ENCODE measurements around the gene ANKRD62.
A peak's percentile ranks its signal among the peaks of the same experiment; 100 is the strongest.
"Not testable (repeated sequence)": the region's sequence is repeated elsewhere in the genome, so short reads cannot be mapped to it uniquely, and the experiment has no call there.

ANKRD62 gene

GRCh38 chr18:12060182-12060870 lies 33.3 kb upstream of the ANKRD62 start:
- no peaks in the 10 kb centered on the region for H3K27me3 Mint-ChIP-seq
- no peak overlapping the region for H3K4me3 Mint-ChIP-seq
- no peak overlapping the region for H3K27ac Mint-ChIP-seq

GRCh38 chr18:12061685-12062084 lies 32.0 kb upstream of the ANKRD62 start:
- DNase-seq (no peak), ATAC-seq (no peak)
- H3K9me3 Mint-ChIP-seq = no peaks in the 10 kb centered on the region
- no peak overlapping the region for H3K4me3 Mint-ChIP-seq
- H3K27ac Mint-ChIP-seq = no peak overlapping the region
- H3K4me1 Mint-ChIP-seq = no peaks in the 10 kb centered on the region
- H3K27me3 Mint-ChIP-seq = no peaks in the 10 kb centered on the region

More at GRCh38 chr18:12060182-12060870, 33.3 kb upstream of the ANKRD62 start:
- DNase-seq = no peak
- H3K9me3 Mint-ChIP-seq = no peaks in the 10 kb centered on the region
- H3K4me1 Mint-ChIP-seq = no peaks in the 10 kb centered on the region
- no peak for ATAC-seq

GRCh38 chr18:12062974-12063373 lies 30.7 kb upstream of the ANKRD62 start:
- DNase-seq (no peak), ATAC-seq (no peak)
- no peaks in the 10 kb centered on the region for H3K27me3 Mint-ChIP-seq
- no peak overlapping the region for H3K4me3 Mint-ChIP-seq
- no peaks in the 10 kb centered on the region for H3K4me1 Mint-ChIP-seq
- no peaks in the 10 kb centered on the region for H3K9me3 Mint-ChIP-seq
- H3K27ac Mint-ChIP-seq = peak overlapping the region in 1 of 2 donors; percentile 72

- no peak overlapping the region for H3K27ac Mint-ChIP-seq
- H3K27me3 Mint-ChIP-seq = peaks cover 6% of the 10 kb centered on the region
- no peaks in the 10 kb centered on the region for H3K9me3 Mint-ChIP-seq
- H3K4me1 Mint-ChIP-seq = no peaks in the 10 kb centered on the region
- no peak for DNase-seq
- ATAC-seq = peak; percentile 28
- no peak overlapping the region for H3K4me3 Mint-ChIP-seq
These were observed 29.4 kb upstream of the ANKRD62 start for GRCh38 chr18:12064086-12064763.

- DNase-seq (no peak), ATAC-seq (no peak)
- no peaks in the 10 kb centered on the region for H3K4me1 Mint-ChIP-seq
- no peak overlapping the region for H3K27ac Mint-ChIP-seq
- H3K4me3 Mint-ChIP-seq = no peak overlapping the region
- no peaks in the 10 kb centered on the region for H3K9me3 Mint-ChIP-seq
- H3K27me3 Mint-ChIP-seq = peaks cover 7% of the 10 kb centered on the region
These were observed 28.2 kb upstream of the ANKRD62 start for GRCh38 chr18:12065397-12065796.

- no peak for DNase-seq
These were observed 26.6 kb upstream of the ANKRD62 start for GRCh38 chr18:12066910-12067511.

GRCh38 chr18:12067671-12068070 lies 26.0 kb upstream of the ANKRD62 start:
- no peak for DNase-seq
- H3K27me3 Mint-ChIP-seq = peaks cover 14% of the 10 kb centered on the region
- H3K9me3 Mint-ChIP-seq = no peaks in the 10 kb centered on the region
- H3K27ac Mint-ChIP-seq = no peak overlapping the region
- ATAC-seq = peak; percentile 45
- no peaks in the 10 kb centered on the region for H3K4me1 Mint-ChIP-seq
- H3K4me3 Mint-ChIP-seq = no peak overlapping the region

More at GRCh38 chr18:12066910-12067511, 26.6 kb upstream of the ANKRD62 start:
- Mint-ChIP-seq H3K4me1 (no peaks in the 10 kb centered on the region), H3K27me3 (peaks cover 13% of the 10 kb centered on the region), H3K9me3 (no peaks in the 10 kb centered on the region), H3K4me3 (no peak overlapping the region), H3K27ac (no peak overlapping the region)
- peak; percentile 22 for ATAC-seq

- not testable (repeated sequence) for H3K4me1 Mint-ChIP-seq, H3K9me3 Mint-ChIP-seq, H3K27ac Mint-ChIP-seq, H3K4me3 Mint-ChIP-seq, DNase-seq
- peak; percentile 61 for ATAC-seq
- peaks cover 19% of the 10 kb centered on the region for H3K27me3 Mint-ChIP-seq
These were observed 25.2 kb upstream of the ANKRD62 start for GRCh38 chr18:12068316-12068949.

GRCh38 chr18:12068950-12069320 lies 24.7 kb upstream of the ANKRD62 start:
- no peak for DNase-seq
- no peaks in the 10 kb centered on the region for H3K4me1 Mint-ChIP-seq
- H3K27ac Mint-ChIP-seq = no peak overlapping the region
- no peaks in the 10 kb centered on the region for H3K9me3 Mint-ChIP-seq
- ATAC-seq = no peak
- no peak overlapping the region for H3K4me3 Mint-ChIP-seq
- H3K27me3 Mint-ChIP-seq = peaks cover 23% of the 10 kb centered on the region

- not testable (repeated sequence) for H3K4me1 Mint-ChIP-seq, H3K4me3 Mint-ChIP-seq, H3K9me3 Mint-ChIP-seq, DNase-seq, H3K27ac Mint-ChIP-seq, ATAC-seq
- peaks cover 40% of the 10 kb centered on the region for H3K27me3 Mint-ChIP-seq
These were observed 22.6 kb upstream of the ANKRD62 start for GRCh38 chr18:12071066-12071465.

- H3K27ac Mint-ChIP-seq = no peak overlapping the region
- ATAC-seq (no peak), DNase-seq (no peak)
- H3K4me3 Mint-ChIP-seq = no peak overlapping the region
- peaks cover 49% of the 10 kb centered on the region for H3K27me3 Mint-ChIP-seq
- no peaks in the 10 kb centered on the region for H3K4me1 Mint-ChIP-seq
- no peaks in the 10 kb centered on the region for H3K9me3 Mint-ChIP-seq
These were observed 20.6 kb upstream of the ANKRD62 start for GRCh38 chr18:12072996-12073395.

- H3K27ac Mint-ChIP-seq = no peak overlapping the region
- DNase-seq (no peak), ATAC-seq (no peak)
- H3K9me3 Mint-ChIP-seq = no peaks in the 10 kb centered on the region
- peaks cover 42% of the 10 kb centered on the region for H3K27me3 Mint-ChIP-seq
- H3K4me3 Mint-ChIP-seq = no peak overlapping the region
- no peaks in the 10 kb centered on the region for H3K4me1 Mint-ChIP-seq
These were observed 18.9 kb upstream of the ANKRD62 start for GRCh38 chr18:12074736-12075135.

GRCh38 chr18:12076424-12077140 lies 17.1 kb upstream of the ANKRD62 start:
- peak overlapping the region; percentile 44 to 67 for H3K4me3 Mint-ChIP-seq
- no peak overlapping the region for H3K27ac Mint-ChIP-seq

GRCh38 chr18:12077994-12078393 lies 15.6 kb upstream of the ANKRD62 start:
- H3K4me3 Mint-ChIP-seq, DNase-seq, ATAC-seq, H3K27ac Mint-ChIP-seq, H3K4me1 Mint-ChIP-seq, H3K9me3 Mint-ChIP-seq: not testable (repeated sequence)
- H3K27me3 Mint-ChIP-seq = peaks cover 35% of the 10 kb centered on the region

More at GRCh38 chr18:12076424-12077140, 17.1 kb upstream of the ANKRD62 start:
- ATAC-seq (peak; percentile 89), DNase-seq (no peak)
- Mint-ChIP-seq H3K27me3 (peaks cover 41% of the 10 kb centered on the region), H3K4me1 (no peaks in the 10 kb centered on the region), H3K9me3 (no peaks in the 10 kb centered on the region)

GRCh38 chr18:12079491-12080237 lies 14.0 kb upstream of the ANKRD62 start:
- DNase-seq = no peak
- H3K27me3 Mint-ChIP-seq = peaks cover 23% of the 10 kb centered on the region
- no peak for ATAC-seq
- no peaks in the 10 kb centered on the region for H3K9me3 Mint-ChIP-seq
- H3K4me3 Mint-ChIP-seq = no peak overlapping the region
- H3K4me1 Mint-ChIP-seq = no peaks in the 10 kb centered on the region
- no peak overlapping the region for H3K27ac Mint-ChIP-seq

Data from stimulated activated naive CD8-positive, alpha-beta T cell treated with anti-CD3 and anti-CD28 coated beads, Interleukin-15, amount 100 ng/mL, for 72 hours (primary cell).